Caco-2 (cell line): ENCODE data around the gene ERC2. TPM values are rescaled to one million over a fixed set of nuclear protein-coding genes. Genes with fewer than 3 reads are reported as not detected.

ENCODE experiments used
- BruUV-seq: library from RNA; stranded (reverse); fragments of 400-500 nt; replicated peaks from 2 replicates; lab custom pipeline; 2021; lab: Mats Ljungman, UMichigan
- CTCF ChIA-PET: fragments of 300-600 bp; sonication (Branson Sonifier 250); formaldehyde crosslinking; loops from one replicate; lab custom pipeline; 2022; ENCODE audit warnings: antibody characterized with exemption; lab: Charles Lee
- POLR2A ChIA-PET: fragments of 300-600 bp; sonication (Branson Sonifier 250); formaldehyde crosslinking; loops from one replicate; lab custom pipeline; 2022; ENCODE audit warnings: antibody characterized with exemption; lab: Charles Lee
- DNase-seq, 2 experiments: peaks; one replicate each; pipeline versions ENCODE4 v3.0.0 to v3.0.0-alpha.2; 2020 to 2022
- H3K27me3 ChIP-seq: replicated peaks from 2 replicates; pipeline ENCODE4 v1.6.0; 2011; ENCODE audit warnings: low read length; ENCODE audit not compliant: control insufficient read depth, insufficient read depth
- H3K36me3 ChIP-seq: 2 replicates; pipeline ENCODE4 v1.5.1; 2011; ENCODE audit warnings: low read length; ENCODE audit not compliant: control insufficient read depth, insufficient read depth
- H3K4me1 ChIP-seq: fragments of 250-450 bp; sonication (Bioruptor Pico); 2 replicates; pipeline ENCODE4 v1.5.1; 2020; ENCODE audit warnings: mild to moderate bottlenecking
- H3K4me3 ChIP-seq: 2 replicates; pipeline ENCODE4 v1.5.1; 2011; ENCODE audit warnings: low read depth, mild to moderate bottlenecking, control low read depth, low read length
- H3K9me3 ChIP-seq: fragments of 250-450 bp; sonication (Bioruptor Pico); 2 replicates; pipeline ENCODE4 v1.5.1; 2020; ENCODE audit warnings: mild to moderate bottlenecking, moderate library complexity
- H3K27ac Mint-ChIP-seq: one replicate; pipeline ENCODE4 v1.8.0; 2022; ENCODE audit warnings: mixed read lengths; ENCODE audit not compliant: unreplicated experiment
- H3K27me3 Mint-ChIP-seq: one replicate; pipeline ENCODE4 v1.8.0; 2022; ENCODE audit warnings: mixed read lengths; ENCODE audit not compliant: insufficient read depth, unreplicated experiment
- H3K36me3 Mint-ChIP-seq: one replicate; pipeline ENCODE4 v1.8.0; 2022; ENCODE audit warnings: mild to moderate bottlenecking, mixed read lengths; ENCODE audit not compliant: insufficient read depth, unreplicated experiment
- H3K4me1 Mint-ChIP-seq: one replicate; pipeline ENCODE4 v1.8.0; 2022; ENCODE audit warnings: low read depth, mixed read lengths; ENCODE audit not compliant: unreplicated experiment
- H3K4me3 Mint-ChIP-seq: one replicate; pipeline ENCODE4 v1.8.0; 2022; ENCODE audit warnings: mild to moderate bottlenecking, moderate library complexity, mixed read lengths; ENCODE audit not compliant: unreplicated experiment
- H3K9me3 Mint-ChIP-seq: one replicate; pipeline ENCODE4 v1.8.0; 2022; ENCODE audit warnings: mixed read lengths; ENCODE audit not compliant: unreplicated experiment
- CTCF ChIP-seq, 2 experiments: fragments of 200-600 bp in 1 of 2; IDR thresholded peaks; 1 replicate in 1 of 2; 2 replicates in 1 of 2; pipeline versions ENCODE4 v1.5.1 to v1.8.0; 2011 to 2022; ENCODE audit warnings: antibody characterized with exemption in 1 of 2, control low read depth in 1 of 2, inconsistent platforms in 1 of 2, low read depth in 1 of 2, low read length in 1 of 2, mild to moderate bottlenecking in 1 of 2, moderate library complexity in 1 of 2; ENCODE audit not compliant: insufficient read depth in 1 of 2, severe bottlenecking in 1 of 2, unreplicated experiment in 1 of 2
- intact Hi-C: fragments of 100-400 bp; cut with micrococcal nuclease; formaldehyde crosslinking; loops from one replicate; pipeline ENCODE4 v1.10.0; 2022; ENCODE audit not compliant: unreplicated experiment
- total RNA-seq: library from RNA; stranded (reverse); gene quantifications from 2 replicates; pipeline ENCODE4 v1.2.3, GENCODE V29; 2022

ERC2 gene
- total RNA-seq, 1 experiment from 2014 or later, result 0.54 TPM

GRCh38 chr3:55755516-55756205 lies 712.6 kb downstream of the ERC2 start:
- Histone ChIP-seq H3K9me3 (no peaks in the 10 kb centered on the region), H3K27me3 (no peaks in the 10 kb centered on the region), H3K4me1 (no peaks in the 10 kb centered on the region), H3K4me3 (no peak overlapping the region), H3K36me3 (no peaks in the 10 kb centered on the region)
- no peak overlapping the region for H3K27ac Mint-ChIP-seq
- H3K4me3 Mint-ChIP-seq, result no peak overlapping the region
- CTCF ChIA-PET, result no interaction called here
- no TSS peak for BruUV-seq
- no peaks in the 10 kb centered on the region for H3K36me3 Mint-ChIP-seq
- POLR2A ChIA-PET, result no interaction called here
- intact Hi-C loops, result no loop called here
- no peak for DNase-seq
- H3K4me1 Mint-ChIP-seq, result no peaks in the 10 kb centered on the region
- H3K27me3 Mint-ChIP-seq, result peaks cover 14% of the 10 kb centered on the region
- H3K9me3 Mint-ChIP-seq, result no peaks in the 10 kb centered on the region
- TF ChIP-seq CTCF (IDR thresholded peaks at IDR 0.05; ENCODE audit: insufficient read depth in 1 of 2, low read depth in 1 of 2, low read length in 1 of 2, severe bottlenecking in 1 of 2, unreplicated experiment in 1 of 2), result no peak

- no peak for DNase-seq
- H3K9me3 Mint-ChIP-seq, result no peaks in the 10 kb centered on the region
- intact Hi-C loops, result no loop called here
- no peaks in the 10 kb centered on the region for H3K4me1 Mint-ChIP-seq
- no peak for TF ChIP-seq CTCF (IDR thresholded peaks at IDR 0.05; ENCODE audit: insufficient read depth in 1 of 2, low read depth in 1 of 2, low read length in 1 of 2, severe bottlenecking in 1 of 2, unreplicated experiment in 1 of 2)
- H3K9me3 ChIP-seq, result no peaks in the 10 kb centered on the region
- no peaks in the 10 kb centered on the region for H3K36me3 ChIP-seq
- H3K4me1 ChIP-seq, result no peaks in the 10 kb centered on the region
- no peak overlapping the region for H3K27ac Mint-ChIP-seq
- ChIA-PET CTCF (no interaction called here), POLR2A (no interaction called here)
- peaks cover 11% of the 10 kb centered on the region for H3K27me3 Mint-ChIP-seq
- no peak overlapping the region for H3K4me3 ChIP-seq
- no peaks in the 10 kb centered on the region for H3K36me3 Mint-ChIP-seq
- H3K4me3 Mint-ChIP-seq, result no peak overlapping the region
- H3K27me3 ChIP-seq, result no peaks in the 10 kb centered on the region
- BruUV-seq, result no TSS peak
Measured at GRCh38 chr3:55752911-55753310, 715.4 kb downstream of the ERC2 start.

- Histone ChIP-seq H3K9me3 (no peaks in the 10 kb centered on the region), H3K36me3 (no peaks in the 10 kb centered on the region), H3K27me3 (no peaks in the 10 kb centered on the region), H3K4me3 (no peak overlapping the region), H3K4me1 (no peaks in the 10 kb centered on the region)
- POLR2A ChIA-PET, result no interaction called here
- H3K36me3 Mint-ChIP-seq, result no peaks in the 10 kb centered on the region
- no TSS peak for BruUV-seq
- no peak for DNase-seq
- H3K4me1 Mint-ChIP-seq, result no peaks in the 10 kb centered on the region
- H3K27me3 Mint-ChIP-seq, result peaks cover 8% of the 10 kb centered on the region
- no peak overlapping the region for H3K4me3 Mint-ChIP-seq
- intact Hi-C loops, result no loop called here
- CTCF ChIA-PET, result no interaction called here
- H3K9me3 Mint-ChIP-seq, result no peaks in the 10 kb centered on the region
- H3K27ac Mint-ChIP-seq, result no peak overlapping the region
- TF ChIP-seq CTCF (IDR thresholded peaks at IDR 0.05; ENCODE audit: insufficient read depth in 1 of 2, low read depth in 1 of 2, low read length in 1 of 2, severe bottlenecking in 1 of 2, unreplicated experiment in 1 of 2), result no peak
Measured at GRCh38 chr3:55751730-55752129, 716.5 kb downstream of the ERC2 start.
